Neural crest cell (in vitro differentiated cells): ENCODE results near the gene RMI1. TPM values are rescaled to one million over a fixed set of nuclear protein-coding genes. Genes with fewer than 3 reads are reported as not detected.
"Not testable (repeated sequence)": the region's sequence is repeated elsewhere in the genome, so short reads cannot be mapped to it uniquely, and the experiment has no call there.

Experiments used
- DNase-seq: peaks from one replicate; pipeline ENCODE4 v3.0.0; 2021; ENCODE audit warnings: low read depth, mixed read lengths, low spot score
- H3K27ac Mint-ChIP-seq: one replicate; pipeline ENCODE4 v1.8.0; 2021; ENCODE audit warnings: mild to moderate bottlenecking, mixed read lengths; ENCODE audit not compliant: unreplicated experiment
- H3K27me3 Mint-ChIP-seq: 2 replicates; pipeline ENCODE4 v1.8.0; 2021; ENCODE audit warnings: low read depth, mild to moderate bottlenecking, mixed read lengths
- H3K36me3 Mint-ChIP-seq: 2 replicates; pipeline ENCODE4 v1.8.0; 2021; ENCODE audit warnings: low read depth, mild to moderate bottlenecking, mixed read lengths
- H3K4me1 Mint-ChIP-seq: 2 replicates; pipeline ENCODE4 v1.8.0; 2021; ENCODE audit warnings: mixed read lengths
- H3K4me3 Mint-ChIP-seq: one replicate; pipeline ENCODE4 v1.8.0; 2021; ENCODE audit warnings: mild to moderate bottlenecking, mixed read lengths
- H3K9me3 Mint-ChIP-seq: 2 replicates; pipeline ENCODE4 v1.8.0; 2021; ENCODE audit warnings: mixed read lengths
- CTCF ChIP-seq: fragments of 200-600 bp; sonication (generic); conservative IDR thresholded peaks from 2 replicates; pipeline ENCODE4 v1.5.0; 2021; ENCODE audit warnings: antibody characterized with exemption, mild to moderate bottlenecking
- total RNA-seq: library from RNA; stranded (reverse); gene quantifications from 2 replicates; pipeline ENCODE4 v1.2.1, GENCODE V29; 2021

Gene RMI1
- total RNA-seq, 1 donor from 2014 or later = 37.3 TPM

- DNase-seq = no peak
- no peak for TF ChIP-seq CTCF
- Mint-ChIP-seq H3K36me3 (no peaks in the 10 kb centered on the region), H3K27ac (no peak overlapping the region), H3K4me1 (peaks cover 4% of the 10 kb centered on the region), H3K4me3 (no peak overlapping the region), H3K9me3 (no peaks in the 10 kb centered on the region), H3K27me3 (no peaks in the 10 kb centered on the region)
These were observed 45.9 kb upstream of the RMI1 start for GRCh38 chr9:83934569-83935275.

- H3K4me3 Mint-ChIP-seq = no peak overlapping the region
- no peaks in the 10 kb centered on the region for H3K36me3 Mint-ChIP-seq
- H3K27me3 Mint-ChIP-seq = no peaks in the 10 kb centered on the region
- no peaks in the 10 kb centered on the region for H3K9me3 Mint-ChIP-seq
- H3K4me1 Mint-ChIP-seq = peaks cover 4% of the 10 kb centered on the region
- no peak for TF ChIP-seq CTCF
- H3K27ac Mint-ChIP-seq = no peak overlapping the region
- no peak for DNase-seq
These were observed 45.2 kb upstream of the RMI1 start for GRCh38 chr9:83935276-83935935.

GRCh38 chr9:83936523-83936922 lies 44.1 kb upstream of the RMI1 start:
- H3K9me3 Mint-ChIP-seq = no peaks in the 10 kb centered on the region

GRCh38 chr9:83937861-83938455 lies 42.6 kb upstream of the RMI1 start:
- peak; percentile 83 for TF ChIP-seq CTCF
- no peaks in the 10 kb centered on the region for H3K36me3 Mint-ChIP-seq
- no peak overlapping the region for H3K27ac Mint-ChIP-seq

More at GRCh38 chr9:83936523-83936922, 44.1 kb upstream of the RMI1 start:
- Mint-ChIP-seq H3K36me3 (no peaks in the 10 kb centered on the region), H3K27me3 (no peaks in the 10 kb centered on the region), H3K4me1 (peaks cover 4% of the 10 kb centered on the region), H3K4me3 (no peak overlapping the region), H3K27ac (no peak overlapping the region)
- TF ChIP-seq CTCF = no peak
- no peak for DNase-seq

GRCh38 chr9:83940590-83941303 lies 39.9 kb upstream of the RMI1 start:
- Mint-ChIP-seq H3K9me3 (no peaks in the 10 kb centered on the region), H3K27ac (no peak overlapping the region), H3K36me3 (peaks cover 5% of the 10 kb centered on the region), H3K27me3 (no peaks in the 10 kb centered on the region), H3K4me3 (no peak overlapping the region), H3K4me1 (no peaks in the 10 kb centered on the region)
- TF ChIP-seq CTCF = no peak
- DNase-seq = no peak

More at GRCh38 chr9:83937861-83938455, 42.6 kb upstream of the RMI1 start:
- Mint-ChIP-seq H3K4me3 (no peak overlapping the region), H3K27me3 (no peaks in the 10 kb centered on the region), H3K9me3 (no peaks in the 10 kb centered on the region), H3K4me1 (peaks cover 4% of the 10 kb centered on the region)
- peak; percentile 21 for DNase-seq

- H3K36me3 Mint-ChIP-seq = peaks cover 12% of the 10 kb centered on the region
- H3K4me3 Mint-ChIP-seq, DNase-seq: not testable (repeated sequence)
These were observed 32.5 kb upstream of the RMI1 start for GRCh38 chr9:83948096-83948495.

More at GRCh38 chr9:83948096-83948495, 32.5 kb upstream of the RMI1 start:
- not testable (repeated sequence) for H3K27me3 Mint-ChIP-seq, H3K27ac Mint-ChIP-seq, H3K4me1 Mint-ChIP-seq, H3K9me3 Mint-ChIP-seq
